ENCODE results near the gene COL24A1. TPM values are rescaled to one million over a fixed set of nuclear protein-coding genes. Genes with fewer than 3 reads are reported as not detected.

Gene COL24A1
- total RNA-seq, 3 donors from 2014 or later: not detected

- no peaks in the 10 kb centered on the region for H3K4me1 Mint-ChIP-seq (ENCODE audit: low read depth)
- peaks cover 8% of the 10 kb centered on the region for H3K36me3 Mint-ChIP-seq (ENCODE audit: insufficient read depth)
- no peak overlapping the region for H3K4me3 Mint-ChIP-seq
- no peaks in the 10 kb centered on the region for H3K9me3 Mint-ChIP-seq
- no peak for ATAC-seq
- DNase-seq: no peak
- H3K27me3 Mint-ChIP-seq (ENCODE audit: low read depth): no peaks in the 10 kb centered on the region
Observed at GRCh38 chr1:85683292-85684025, 473.1 kb downstream of the COL24A1 start.

GRCh38 chr1:85681087-85681486 lies 475.5 kb downstream of the COL24A1 start:
- ATAC-seq (no peak), DNase-seq (no peak)
- no peaks in the 10 kb centered on the region for H3K27me3 Mint-ChIP-seq (ENCODE audit: low read depth)
- peaks cover 15% of the 10 kb centered on the region for H3K36me3 Mint-ChIP-seq (ENCODE audit: insufficient read depth)
- no peak overlapping the region for H3K4me3 Mint-ChIP-seq
- no peaks in the 10 kb centered on the region for H3K9me3 Mint-ChIP-seq
- no peaks in the 10 kb centered on the region for H3K4me1 Mint-ChIP-seq (ENCODE audit: low read depth)

Other genes starting within 250 kb of the COL24A1 start
- 10 to 100 TPM; 10.7 to 18.7 (median 13.5) TPM for gene ODF2L, start 239.6 kb upstream of the COL24A1 start, total RNA-seq